OCI-LY1 (cell line): Measurements from ENCODE around the gene SLC50A1.

Experiments
- CTCF ChIP-seq: fragments of 200-600 bp; sonication (generic), shearing (Covaris generic); IDR thresholded peaks from 2 replicates; pipeline ENCODE4 v1.5.1; 2017; ENCODE audit warnings: mild to moderate bottlenecking, antibody characterized with exemption, low read length, moderate library complexity, mixed read lengths
- EZH2 ChIP-seq: fragments of 200-600 bp; sonication (generic), shearing (Covaris generic); IDR thresholded peaks from 2 replicates; pipeline ENCODE4 v1.8.0; 2017; ENCODE audit warnings: borderline replicate concordance, mixed run types, mild to moderate bottlenecking, antibody characterized with exemption, low read length, moderate library complexity, mixed read lengths

GRCh38 chr1:155105604-155106011, 30.0 kb upstream of the SLC50A1 start:
- TF ChIP-seq CTCF (no peak), EZH2 (no peak)
